ENCODE data around the gene SYT12.

The SYT12 gene

DNA sequence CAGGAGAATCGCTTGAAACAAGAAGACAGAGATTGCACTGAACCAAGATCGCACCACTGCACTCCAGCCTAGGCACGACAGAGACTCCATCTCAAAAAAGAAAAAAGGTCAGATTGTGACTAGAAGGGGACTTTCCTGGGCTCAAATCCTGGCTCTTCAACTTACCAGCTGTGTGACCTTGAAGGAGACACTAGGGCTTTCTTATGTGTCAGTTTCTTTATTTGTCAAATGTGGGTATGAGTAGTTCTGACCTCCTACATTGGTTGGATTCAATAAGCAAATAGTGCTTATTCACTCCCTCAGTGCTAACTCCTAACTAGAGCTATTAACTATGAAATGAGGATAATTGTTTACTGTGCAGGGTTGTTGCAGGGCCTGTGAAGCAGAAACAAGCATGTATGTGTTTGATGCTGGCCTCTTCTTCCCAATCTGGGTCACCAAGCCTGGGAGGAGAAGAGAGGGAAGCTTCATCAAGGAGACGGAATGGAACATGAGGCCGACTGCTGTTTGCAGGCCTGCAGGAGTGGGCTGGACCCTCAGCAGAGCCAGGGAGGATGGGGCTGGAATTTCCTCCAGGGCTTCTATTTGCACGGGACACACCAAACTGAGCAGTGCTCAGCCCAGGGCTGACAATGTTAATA, 56.3 kb downstream of the SYT12 start:
- in situ Hi-C loops (cut with HindIII; ENCODE audit: low pct_unique_long_range_greater_than_20kb, low sequenced_read_pairs): no loop called here
- no peak for TF ChIP-seq JUND (IDR thresholded peaks at IDR 0.05; ENCODE audit: low read depth)
- DNase-seq (ENCODE audit: low read depth in 1 of 2, low spot score in 1 of 2): no peak

DNA sequence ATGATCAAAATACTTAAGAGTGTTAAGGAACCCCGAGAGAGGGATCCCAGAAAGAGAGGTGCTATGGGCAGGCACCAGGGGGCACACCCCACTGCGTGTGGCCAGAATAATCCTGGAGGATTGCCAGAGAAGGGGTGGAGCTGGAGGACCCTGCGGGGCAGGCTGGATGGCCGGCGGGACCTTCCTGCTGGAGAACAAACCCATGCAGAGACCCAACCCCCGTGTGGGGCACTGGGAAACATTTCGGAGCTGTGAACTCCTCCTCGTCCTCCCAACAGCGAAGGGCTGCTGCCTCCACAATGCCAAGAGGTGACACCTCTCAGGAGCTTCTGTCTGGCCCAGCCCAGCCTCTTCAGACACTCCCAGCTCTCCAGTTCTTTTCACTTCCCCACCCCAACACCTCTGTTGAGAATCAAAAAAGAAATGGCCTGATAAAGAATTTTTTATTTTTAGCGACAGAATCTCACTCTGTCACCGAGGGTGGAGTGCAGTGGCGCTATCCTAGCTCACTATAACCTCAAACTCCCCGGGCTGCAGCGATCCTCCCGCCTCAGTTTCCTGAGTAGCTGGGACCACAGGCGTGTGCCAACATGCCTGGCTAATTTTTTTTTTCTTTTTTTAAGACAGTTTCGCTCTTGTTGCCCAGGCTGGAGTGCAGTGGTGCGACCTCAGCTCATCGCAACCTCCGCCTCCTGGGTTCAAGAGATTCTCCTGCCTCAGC, 59.3 kb downstream of the SYT12 start:
- in situ Hi-C loops (cut with HindIII; ENCODE audit: low pct_unique_long_range_greater_than_20kb, low sequenced_read_pairs): no loop called here
- TF ChIP-seq JUND (IDR thresholded peaks at IDR 0.05; ENCODE audit: low read depth): no peak
- DNase-seq (ENCODE audit: low read depth in 1 of 2, low spot score in 1 of 2): peak in 1 of 2 experiments; percentile 44

DNA sequence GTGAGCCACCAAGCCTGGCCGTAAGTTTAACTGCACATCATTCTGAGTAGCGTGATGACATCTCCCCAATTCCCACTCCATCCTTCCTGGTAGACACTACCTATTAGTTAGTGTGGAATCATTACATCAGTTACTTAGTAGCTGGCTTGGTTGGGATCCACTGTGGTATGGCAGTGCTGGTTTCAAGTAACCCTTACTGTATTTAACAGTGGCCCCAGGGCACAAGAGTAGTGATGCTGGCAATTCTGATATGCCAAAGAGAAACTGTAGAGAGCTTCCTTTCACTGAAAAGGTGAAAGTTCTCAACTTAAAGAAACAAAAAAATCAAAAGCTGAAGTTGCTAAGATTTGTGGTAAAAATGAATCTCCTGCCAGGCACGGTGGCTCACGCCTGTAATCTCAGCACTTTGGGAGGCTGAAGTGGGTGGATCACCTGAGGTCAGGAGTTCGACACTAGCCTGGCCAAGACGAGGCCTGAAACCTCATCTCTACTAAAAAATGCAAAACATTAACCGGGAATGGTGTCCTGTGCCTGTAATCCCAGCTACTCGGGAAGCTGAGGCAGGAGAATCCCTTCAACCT, 60.9 kb downstream of the SYT12 start:
- in situ Hi-C loops (cut with HindIII; ENCODE audit: low pct_unique_long_range_greater_than_20kb, low sequenced_read_pairs): no loop called here
- no peak for TF ChIP-seq JUND (IDR thresholded peaks at IDR 0.05; ENCODE audit: low read depth)
- DNase-seq (ENCODE audit: low read depth in 1 of 2, low spot score in 1 of 2): no peak

DNA sequence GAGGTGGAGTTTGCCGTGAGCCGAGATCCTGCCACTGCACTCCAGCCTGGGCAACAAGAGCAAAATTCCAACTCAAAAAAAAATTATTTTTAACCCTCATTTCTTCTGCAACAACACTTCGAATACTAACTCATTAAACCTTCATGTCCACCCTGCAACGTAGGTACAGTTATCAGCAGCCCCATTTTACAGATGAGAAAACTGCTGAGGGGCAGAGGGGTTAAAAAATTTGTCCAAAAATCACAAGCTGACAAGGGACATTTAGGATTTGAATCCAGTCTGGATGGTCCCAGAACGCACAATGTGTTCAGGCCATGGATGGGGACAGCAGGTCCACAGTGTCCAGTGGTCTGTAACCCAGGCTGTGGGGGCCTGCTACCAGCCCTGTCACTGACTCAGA, 62.7 kb downstream of the SYT12 start:
- no peak for TF ChIP-seq JUND (IDR thresholded peaks at IDR 0.05; ENCODE audit: low read depth)
- no peak for DNase-seq (ENCODE audit: low read depth in 1 of 2, low spot score in 1 of 2)
- in situ Hi-C loops (cut with HindIII; ENCODE audit: low pct_unique_long_range_greater_than_20kb, low sequenced_read_pairs): no loop called here

DNA sequence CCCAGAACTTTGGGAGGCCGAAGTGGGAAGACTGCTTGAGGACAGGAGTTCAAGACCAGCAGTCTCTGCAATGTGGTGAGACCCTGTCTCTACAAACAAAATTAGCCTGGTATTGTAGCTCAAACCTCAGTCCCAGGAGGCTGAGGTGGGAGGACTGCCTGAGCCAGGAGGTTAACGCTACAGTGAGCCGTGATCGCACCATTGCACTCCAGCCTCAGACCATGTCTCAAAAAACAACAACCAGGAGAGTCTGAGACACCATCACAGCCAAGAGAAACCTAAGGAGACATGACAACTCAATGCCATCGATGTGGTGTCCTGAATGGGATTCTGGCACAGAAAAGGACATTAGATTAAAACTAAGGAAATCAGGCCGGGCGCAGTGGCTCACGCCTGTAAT, 67.8 kb downstream of the SYT12 start:
- in situ Hi-C loops (cut with HindIII; ENCODE audit: low pct_unique_long_range_greater_than_20kb, low sequenced_read_pairs): no loop called here
- DNase-seq (ENCODE audit: low read depth in 1 of 2, low spot score in 1 of 2): no peak
- TF ChIP-seq JUND (IDR thresholded peaks at IDR 0.05; ENCODE audit: low read depth): no peak

DNA sequence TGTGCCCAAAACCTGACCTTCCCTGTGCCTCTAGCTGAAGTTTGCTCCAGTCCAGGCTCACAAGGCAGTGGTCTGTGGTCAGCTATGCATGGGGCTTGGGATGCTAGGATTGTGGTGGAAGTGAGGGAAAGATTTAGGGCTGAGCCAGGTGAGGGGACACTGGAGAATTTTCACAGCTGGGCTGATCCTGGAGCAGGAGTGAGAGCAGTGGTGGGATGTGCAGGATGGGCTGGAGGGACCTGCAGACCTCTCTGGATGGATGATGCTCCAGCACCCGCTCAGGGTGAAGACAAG, 72.2 kb downstream of the SYT12 start:
- TF ChIP-seq JUND (IDR thresholded peaks at IDR 0.05; ENCODE audit: low read depth): no peak
- DNase-seq (ENCODE audit: low read depth in 1 of 2, low spot score in 1 of 2): no peak
- in situ Hi-C loops (cut with HindIII; ENCODE audit: low pct_unique_long_range_greater_than_20kb, low sequenced_read_pairs): no loop called here

DNA sequence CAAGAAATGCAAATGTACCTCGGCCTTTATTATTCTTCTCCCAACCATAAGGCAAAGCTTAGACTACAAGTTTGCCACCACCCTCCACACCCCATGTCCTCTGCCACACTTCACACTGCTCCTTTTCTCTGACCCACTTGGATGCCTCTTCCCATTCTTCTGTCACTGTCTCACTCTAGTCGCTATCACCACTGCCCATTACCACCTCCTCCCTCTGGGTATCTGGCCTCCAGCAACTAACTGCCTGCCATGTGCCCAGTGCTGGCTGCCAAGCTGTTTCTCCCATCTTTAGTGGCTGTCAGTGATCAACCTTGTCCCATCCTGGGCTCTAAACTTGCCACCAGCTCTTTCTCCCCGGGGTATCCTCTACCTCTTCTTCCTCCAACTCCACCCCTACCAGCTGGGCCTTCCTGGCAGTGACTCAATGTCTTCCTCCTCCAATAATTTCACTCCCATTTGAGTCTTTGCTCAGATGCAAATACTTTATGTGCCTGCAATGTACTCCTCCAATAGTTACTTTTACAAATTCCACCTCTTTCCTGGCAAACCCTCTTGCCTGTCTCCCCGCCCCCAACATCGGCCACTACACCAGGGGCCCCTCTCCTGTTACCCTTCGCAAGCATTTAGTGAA, 76.0 kb downstream of the SYT12 start:
- TF ChIP-seq JUND (IDR thresholded peaks at IDR 0.05; ENCODE audit: low read depth): no peak
- in situ Hi-C loops (cut with HindIII; ENCODE audit: low pct_unique_long_range_greater_than_20kb, low sequenced_read_pairs): no loop called here
- DNase-seq (ENCODE audit: low read depth in 1 of 2, low spot score in 1 of 2): no peak

DNA sequence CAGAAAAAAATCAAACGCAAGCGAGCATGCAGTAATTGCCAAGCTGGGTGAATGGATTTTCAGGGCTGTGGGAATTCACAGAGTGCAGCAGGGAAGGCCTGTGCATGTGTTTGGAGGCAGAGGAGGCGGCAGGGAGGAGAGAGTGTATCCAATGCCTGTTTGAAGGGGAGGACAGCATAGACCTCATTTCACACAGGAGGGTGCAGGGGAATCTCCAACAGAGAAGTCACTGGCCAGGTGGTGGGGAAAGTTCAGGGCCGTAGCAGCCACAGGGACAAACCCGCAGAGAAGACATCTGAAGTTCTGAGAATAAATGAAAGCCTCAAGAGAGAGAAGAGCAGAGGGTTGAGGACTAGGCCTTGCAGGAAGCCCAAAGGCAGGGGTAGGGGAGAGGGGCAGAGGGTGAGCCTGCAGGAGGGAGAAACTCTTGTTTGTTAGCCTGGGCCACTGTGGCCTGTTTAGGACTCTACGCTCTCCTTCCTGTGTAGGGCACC, 76.9 kb downstream of the SYT12 start:
- no peak for DNase-seq (ENCODE audit: low read depth in 1 of 2, low spot score in 1 of 2)
- no peak for TF ChIP-seq JUND (IDR thresholded peaks at IDR 0.05; ENCODE audit: low read depth)
- in situ Hi-C loops (cut with HindIII; ENCODE audit: low pct_unique_long_range_greater_than_20kb, low sequenced_read_pairs): no loop called here
